ENCODE results near the gene BPIFB3. TPM values are rescaled to one million over a fixed set of nuclear protein-coding genes. Genes with fewer than 3 reads are reported as not detected.

Gene BPIFB3
- total RNA-seq, 1 donor = not detected

DNA sequence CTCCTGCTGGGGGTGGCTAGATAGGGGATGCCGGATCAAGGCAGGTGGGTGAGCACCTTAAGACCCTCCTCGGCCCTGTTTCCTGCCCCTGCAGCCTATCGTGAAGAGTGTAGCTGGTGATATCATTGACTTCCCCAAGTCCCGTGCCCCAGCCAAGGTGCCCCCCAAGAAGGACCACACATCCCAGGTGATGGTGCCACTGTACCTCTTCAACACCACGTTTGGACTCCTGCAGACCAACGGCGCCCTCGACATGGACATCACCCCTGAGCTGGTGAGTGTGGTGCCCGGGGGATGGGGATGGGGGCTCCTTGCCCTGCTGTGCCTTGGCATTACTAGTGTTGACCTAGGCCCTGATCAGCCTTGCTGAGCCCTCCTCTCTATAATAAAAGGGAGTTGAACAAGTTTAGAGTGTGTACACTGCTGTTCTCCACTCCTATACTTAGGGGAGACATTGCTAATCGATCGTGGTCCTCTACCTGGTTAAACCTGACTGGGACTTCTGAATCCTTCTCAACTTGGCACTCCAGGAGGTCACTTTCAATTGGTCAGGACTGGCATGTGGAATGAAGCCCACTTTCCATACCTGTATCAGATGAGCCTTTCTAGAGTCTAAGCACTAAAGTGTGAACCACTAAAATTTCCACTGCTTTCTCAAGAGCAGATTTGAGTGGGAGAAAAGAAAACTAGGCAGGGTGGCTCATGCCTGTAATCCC lies 11.0 kb downstream of the BPIFB3 start:
- no peak for TF ChIP-seq CTCF (IDR thresholded peaks at IDR 0.05; ENCODE audit: insufficient read depth, low read depth, low read length)
- no peak for DNase-seq (ENCODE audit: low read depth)

DNA sequence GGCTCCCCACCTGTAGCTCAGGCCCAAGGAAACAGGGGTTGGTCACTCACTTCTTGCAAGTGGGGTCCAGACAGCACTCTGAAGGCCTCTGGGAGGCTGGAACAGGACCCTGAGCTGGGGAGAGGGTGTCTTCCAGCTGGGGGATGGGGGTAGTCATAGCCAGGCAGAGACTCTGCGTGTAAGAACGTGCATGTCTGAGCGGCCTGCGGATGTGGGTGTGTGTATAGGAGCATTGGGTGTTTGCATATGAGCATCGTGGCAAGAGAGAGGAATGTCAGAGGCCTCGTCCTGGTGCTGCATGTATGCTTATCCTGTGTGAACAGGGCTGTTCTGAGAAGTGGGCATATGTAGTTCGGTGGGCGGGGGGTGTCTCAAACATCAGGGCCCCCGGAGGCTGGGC lies 12.1 kb downstream of the BPIFB3 start:
- no peak for TF ChIP-seq CTCF (IDR thresholded peaks at IDR 0.05; ENCODE audit: insufficient read depth, low read depth, low read length)
- H3K4me3 ChIP-seq (ENCODE audit: low read depth, low read length) = no peak overlapping the region
- no peak for DNase-seq (ENCODE audit: low read depth)

More for the DNA sequence above, 11.0 kb downstream of the BPIFB3 start:
- H3K4me3 ChIP-seq (ENCODE audit: low read depth, low read length) = no peak overlapping the region

DNA sequence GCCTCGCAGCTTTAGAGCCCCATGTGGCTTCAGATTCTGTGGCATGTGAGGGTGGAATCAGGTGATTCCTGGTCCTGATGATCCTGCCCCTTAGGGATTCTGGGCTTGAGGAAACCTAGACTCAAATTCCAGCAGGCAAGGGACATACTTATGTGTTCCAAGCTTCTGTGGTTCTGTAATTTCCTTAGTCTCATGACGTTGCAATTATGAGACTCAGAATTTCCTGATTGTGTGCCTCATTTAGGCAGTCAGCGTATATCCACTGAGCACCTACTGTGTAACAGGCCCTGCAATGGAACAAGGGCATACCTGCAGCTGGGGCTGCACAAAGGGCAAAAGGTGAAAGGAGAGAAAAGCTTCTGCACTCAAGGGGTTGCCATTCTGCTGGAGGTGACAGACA lies 14.1 kb downstream of the BPIFB3 start:
- TF ChIP-seq CTCF (IDR thresholded peaks at IDR 0.05; ENCODE audit: insufficient read depth, low read depth, low read length) = no peak

GRCh38 chr20:33068251-33068939 lies 14.7 kb downstream of the BPIFB3 start:
- no peak for TF ChIP-seq CTCF (IDR thresholded peaks at IDR 0.05; ENCODE audit: insufficient read depth, low read depth, low read length)
- H3K4me3 ChIP-seq (ENCODE audit: low read depth, low read length) = no peak overlapping the region
- DNase-seq (ENCODE audit: low read depth) = no peak

More for the DNA sequence above, 14.1 kb downstream of the BPIFB3 start:
- no peak for DNase-seq (ENCODE audit: low read depth)
- no peak overlapping the region for H3K4me3 ChIP-seq (ENCODE audit: low read depth, low read length)

- no peak for TF ChIP-seq CTCF (IDR thresholded peaks at IDR 0.05; ENCODE audit: insufficient read depth, low read depth, low read length)
- DNase-seq (ENCODE audit: low read depth) = no peak
Measured at GRCh38 chr20:33069673-33070072, 16.0 kb downstream of the BPIFB3 start.

GRCh38 chr20:33070111-33071053 lies 16.7 kb downstream of the BPIFB3 start:
- TF ChIP-seq CTCF (IDR thresholded peaks at IDR 0.05; ENCODE audit: insufficient read depth, low read depth, low read length) = no peak
- DNase-seq (ENCODE audit: low read depth) = no peak

More at GRCh38 chr20:33069673-33070072, 16.0 kb downstream of the BPIFB3 start:
- H3K4me3 ChIP-seq (ENCODE audit: low read depth, low read length) = no peak overlapping the region

More at GRCh38 chr20:33070111-33071053, 16.7 kb downstream of the BPIFB3 start:
- H3K4me3 ChIP-seq (ENCODE audit: low read depth, low read length) = no peak overlapping the region

Measured in fibroblast of villous mesenchyme (primary cell).